HL-60 (cell line): Measurements from ENCODE around the gene FBXO17.

Source experiments
- GABPA ChIP-seq: IDR thresholded peaks from 2 replicates; pipeline ENCODE4 v1.6.1; 2012; ENCODE audit warnings: low read depth
- POLR2AphosphoS5 ChIP-seq: IDR thresholded peaks from 2 replicates; pipeline ENCODE4 v1.6.1; 2012; ENCODE audit warnings: low read depth
- SPI1 ChIP-seq: IDR thresholded peaks from 2 replicates; pipeline ENCODE4 v1.6.1; 2012; ENCODE audit warnings: low read depth, mild to moderate bottlenecking, borderline replicate concordance
- TF ChIP-seq, protein P1 (sequence below): IDR thresholded peaks from one replicate; pipeline ENCODE4 v1.5.1; 2011; ENCODE audit warnings: low read length, control low read depth, inconsistent platforms; ENCODE audit not compliant: insufficient read depth

- TF ChIP-seq, protein P1, sequence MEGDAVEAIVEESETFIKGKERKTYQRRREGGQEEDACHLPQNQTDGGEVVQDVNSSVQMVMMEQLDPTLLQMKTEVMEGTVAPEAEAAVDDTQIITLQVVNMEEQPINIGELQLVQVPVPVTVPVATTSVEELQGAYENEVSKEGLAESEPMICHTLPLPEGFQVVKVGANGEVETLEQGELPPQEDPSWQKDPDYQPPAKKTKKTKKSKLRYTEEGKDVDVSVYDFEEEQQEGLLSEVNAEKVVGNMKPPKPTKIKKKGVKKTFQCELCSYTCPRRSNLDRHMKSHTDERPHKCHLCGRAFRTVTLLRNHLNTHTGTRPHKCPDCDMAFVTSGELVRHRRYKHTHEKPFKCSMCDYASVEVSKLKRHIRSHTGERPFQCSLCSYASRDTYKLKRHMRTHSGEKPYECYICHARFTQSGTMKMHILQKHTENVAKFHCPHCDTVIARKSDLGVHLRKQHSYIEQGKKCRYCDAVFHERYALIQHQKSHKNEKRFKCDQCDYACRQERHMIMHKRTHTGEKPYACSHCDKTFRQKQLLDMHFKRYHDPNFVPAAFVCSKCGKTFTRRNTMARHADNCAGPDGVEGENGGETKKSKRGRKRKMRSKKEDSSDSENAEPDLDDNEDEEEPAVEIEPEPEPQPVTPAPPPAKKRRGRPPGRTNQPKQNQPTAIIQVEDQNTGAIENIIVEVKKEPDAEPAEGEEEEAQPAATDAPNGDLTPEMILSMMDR: no peak
- TF ChIP-seq POLR2AphosphoS5 (no peak), GABPA (no peak), SPI1 (no peak)
Measured at GRCh38 chr19:39004403-39004802, 28.9 kb upstream of the FBXO17 start.
